Stimulated activated CD8-positive, alpha-beta memory T cell treated with anti-CD3 and anti-CD28 coated beads, Interleukin-4, amount 100 ng/mL, for 24 hours (primary cell): ENCODE data around the gene AMPD2.

Experiments used
- DNase-seq: peaks from one replicate; pipeline ENCODE4 v3.0.0-alpha.2; 2020; ENCODE audit warnings: low read depth

The AMPD2 gene

GRCh38 chr1:109619576-109620400, at the start of gene AMPD2, which contains the start of gene GNAT2:
AMPD2 (plus strand) TSS chr1:109619837; CDS start chr1:109621176, 1,339 bp downstream.
GNAT2 (minus strand) TSS chr1:109619616; CDS start chr1:109612870, 6,746 bp downstream.
- peak; percentile 57 for DNase-seq

- DNase-seq, result no peak
Measured at GRCh38 chr1:109570414-109570813, 49.2 kb upstream of the AMPD2 start.

- no peak for DNase-seq
Measured at GRCh38 chr1:109573785-109574184, 45.9 kb upstream of the AMPD2 start.

GRCh38 chr1:109578947-109579443, 40.6 kb upstream of the AMPD2 start:
- no peak for DNase-seq

- no peak for DNase-seq
Measured at GRCh38 chr1:109579491-109579890, 40.1 kb upstream of the AMPD2 start.

- DNase-seq, result no peak
Measured at GRCh38 chr1:109582021-109582420, 37.6 kb upstream of the AMPD2 start.

GRCh38 chr1:109584766-109585165, 34.9 kb upstream of the AMPD2 start:
- no peak for DNase-seq

- DNase-seq, result no peak
Measured at GRCh38 chr1:109586055-109586454, 33.6 kb upstream of the AMPD2 start.

GRCh38 chr1:109589177-109589576, 30.5 kb upstream of the AMPD2 start:
- DNase-seq, result no peak

- no peak for DNase-seq
Measured at GRCh38 chr1:109589679-109590078, 30.0 kb upstream of the AMPD2 start.

- DNase-seq, result no peak
Measured at GRCh38 chr1:109592916-109593315, 26.7 kb upstream of the AMPD2 start.

GRCh38 chr1:109595531-109595930, 24.1 kb upstream of the AMPD2 start:
- no peak for DNase-seq

- DNase-seq, result no peak
Measured at GRCh38 chr1:109598156-109598555, 21.5 kb upstream of the AMPD2 start.

GRCh38 chr1:109598655-109599054, 21.0 kb upstream of the AMPD2 start:
- no peak for DNase-seq

- no peak for DNase-seq
Measured at GRCh38 chr1:109603229-109603628, 16.4 kb upstream of the AMPD2 start.

GRCh38 chr1:109605381-109605780, 14.3 kb upstream of the AMPD2 start:
- no peak for DNase-seq

GRCh38 chr1:109609881-109610280, 9.8 kb upstream of the AMPD2 start:
- no peak for DNase-seq

GRCh38 chr1:109610609-109611307, 8.9 kb upstream of the AMPD2 start:
- DNase-seq, result no peak

GRCh38 chr1:109611308-109611990, 8.2 kb upstream of the AMPD2 start:
- no peak for DNase-seq

GRCh38 chr1:109613361-109614147, 6.1 kb upstream of the AMPD2 start:
- DNase-seq, result no peak

- DNase-seq, result no peak
Measured at GRCh38 chr1:109615879-109616278, 3.8 kb upstream of the AMPD2 start.

- no peak for DNase-seq
Measured at GRCh38 chr1:109616391-109616790, 3.2 kb upstream of the AMPD2 start.
